ENCODE results near the gene DIAPH2.

DIAPH2 gene

GRCh38 chrX:97119474-97120109, 434.9 kb downstream of the DIAPH2 start:
- H3K4me3 ChIP-seq (ENCODE audit: low read length): no peak overlapping the region
- no peak for DNase-seq (ENCODE audit: low read depth)
- TF ChIP-seq CTCF (conservative IDR thresholded peaks at IDR 0.05; ENCODE audit: low read depth, low read length): no peak

- no peak for TF ChIP-seq CTCF (conservative IDR thresholded peaks at IDR 0.05; ENCODE audit: low read depth, low read length)
- no peak overlapping the region for H3K4me3 ChIP-seq (ENCODE audit: low read length)
- no peak for DNase-seq (ENCODE audit: low read depth)
Observed at GRCh38 chrX:97123001-97123400, 438.4 kb downstream of the DIAPH2 start.

- peak; percentile 65 for DNase-seq (ENCODE audit: low read depth)
- H3K4me3 ChIP-seq (ENCODE audit: low read length): no peak overlapping the region
- TF ChIP-seq CTCF (conservative IDR thresholded peaks at IDR 0.05; ENCODE audit: low read depth, low read length): no peak
Observed at GRCh38 chrX:97126020-97126419, 441.4 kb downstream of the DIAPH2 start.

GRCh38 chrX:97132664-97133415, 448.2 kb downstream of the DIAPH2 start:
- no peak overlapping the region for H3K4me3 ChIP-seq (ENCODE audit: low read length)
- DNase-seq (ENCODE audit: low read depth): no peak
- no peak for TF ChIP-seq CTCF (conservative IDR thresholded peaks at IDR 0.05; ENCODE audit: low read depth, low read length)

- no peak for TF ChIP-seq CTCF (conservative IDR thresholded peaks at IDR 0.05; ENCODE audit: low read depth, low read length)
- no peak overlapping the region for H3K4me3 ChIP-seq (ENCODE audit: low read length)
Observed at GRCh38 chrX:97145934-97146333, 461.3 kb downstream of the DIAPH2 start.

GRCh38 chrX:97155816-97156215, 471.2 kb downstream of the DIAPH2 start:
- TF ChIP-seq CTCF (conservative IDR thresholded peaks at IDR 0.05; ENCODE audit: low read depth, low read length): no peak
- no peak overlapping the region for H3K4me3 ChIP-seq (ENCODE audit: low read length)
- no peak for DNase-seq (ENCODE audit: low read depth)

More at GRCh38 chrX:97145934-97146333, 461.3 kb downstream of the DIAPH2 start:
- DNase-seq (ENCODE audit: low read depth): no peak

GRCh38 chrX:97158269-97158668, 473.6 kb downstream of the DIAPH2 start:
- no peak for TF ChIP-seq CTCF (conservative IDR thresholded peaks at IDR 0.05; ENCODE audit: low read depth, low read length)
- DNase-seq (ENCODE audit: low read depth): no peak

More at GRCh38 chrX:97158269-97158668, 473.6 kb downstream of the DIAPH2 start:
- H3K4me3 ChIP-seq (ENCODE audit: low read length): no peak overlapping the region

All from retinal pigment epithelial cell (primary cell).